Stimulated activated CD4-positive, alpha-beta T cell treated with anti-CD3 and anti-CD28 coated beads, Interleukin-2, amount 100 ng/mL, for 48 hours (primary cell): ENCODE measurements around the gene TBCA.

ENCODE experiments used
- DNase-seq, 2 donors: peaks; one replicate each; pipeline ENCODE4 v3.0.0-alpha.2; 2020

TBCA gene

DNA sequence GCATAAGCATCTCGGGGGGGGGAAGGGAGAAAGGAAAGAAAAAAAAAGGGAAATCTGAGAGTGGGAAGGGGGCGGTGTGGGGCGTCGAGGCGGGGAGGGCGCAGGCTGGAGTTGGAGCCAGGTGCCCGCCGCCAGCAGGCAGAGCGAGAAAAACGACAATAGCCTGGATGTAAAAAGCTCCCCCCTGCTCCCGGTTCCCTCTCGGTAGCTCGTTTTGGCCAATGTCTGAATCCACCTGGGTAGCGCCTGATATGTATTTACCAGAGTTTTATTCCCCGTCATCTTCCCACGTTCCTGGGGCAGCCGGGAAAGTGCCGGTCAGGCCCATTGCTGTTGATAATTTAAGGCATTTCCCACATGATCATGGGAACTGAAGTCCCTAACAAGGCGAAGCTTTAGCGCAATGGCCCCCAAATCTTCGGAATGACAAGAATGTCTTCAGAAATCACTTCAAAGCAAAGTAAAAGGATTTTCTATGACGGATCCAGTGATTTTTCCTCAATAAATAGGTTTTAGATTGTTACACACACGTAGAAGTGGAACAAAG, 134.7 kb downstream of the TBCA start:
- DNase-seq: no peak
